GM21825 (cell line): ENCODE measurements around the gene URI1.
"Not testable (repeated sequence)": the region's sequence is repeated elsewhere in the genome, so short reads cannot be mapped to it uniquely, and the experiment has no call there.

Experiments
- ATAC-seq: cut with Tn5 transposase; IDR thresholded peaks from one replicate; pipeline ENCODE4 v1.9.1; 2021; ENCODE audit warnings: mild to moderate bottlenecking, moderate library complexity; ENCODE audit not compliant: unreplicated experiment

The URI1 gene

DNA sequence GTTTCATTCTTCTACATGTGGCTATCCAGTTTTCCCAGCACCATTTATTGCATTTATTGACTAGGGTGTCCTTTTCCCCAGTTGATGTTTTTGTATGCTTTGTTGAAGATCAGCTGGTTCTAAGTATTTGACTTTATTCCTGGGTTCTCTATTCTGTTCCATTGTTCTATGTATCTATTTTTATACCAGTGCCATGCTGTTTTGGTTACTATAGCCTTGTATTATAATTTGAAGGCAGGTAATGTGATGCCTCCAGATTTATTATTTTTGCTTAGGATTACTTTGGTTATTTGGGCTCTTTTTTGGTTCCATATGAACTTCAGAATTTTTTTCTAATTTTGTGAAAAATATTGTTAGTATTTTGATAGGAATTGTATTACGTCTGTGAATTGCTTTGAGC, 80.6 kb downstream of the URI1 start:
- no peak for ATAC-seq

- no peak for ATAC-seq
Observed at GRCh38 chr19:30023330-30023729, 81.3 kb downstream of the URI1 start.

GRCh38 chr19:30024091-30024490, 82.1 kb downstream of the URI1 start:
- ATAC-seq: no peak

DNA sequence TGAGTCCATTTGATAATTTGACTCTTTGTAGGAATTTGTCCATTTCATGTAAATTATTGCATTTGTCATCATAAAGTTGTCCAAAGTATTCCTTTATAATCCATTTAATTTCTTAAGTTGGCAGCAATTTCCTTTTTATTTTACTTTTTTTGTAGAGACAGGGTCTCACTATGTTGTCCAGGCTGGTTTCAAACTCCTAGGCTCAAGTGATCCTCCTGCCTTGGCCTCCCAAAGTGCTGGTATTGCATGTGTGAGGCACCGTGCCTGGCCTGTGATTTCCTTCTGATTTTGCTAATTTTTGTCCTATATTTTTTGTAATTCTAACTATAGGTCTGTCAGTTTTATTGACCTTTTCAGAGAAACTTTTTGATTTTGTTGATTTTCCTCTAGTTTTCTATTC, 84.9 kb downstream of the URI1 start:
- no peak for ATAC-seq

- ATAC-seq: no peak
Observed at GRCh38 chr19:30028118-30028991, 86.3 kb downstream of the URI1 start.

DNA sequence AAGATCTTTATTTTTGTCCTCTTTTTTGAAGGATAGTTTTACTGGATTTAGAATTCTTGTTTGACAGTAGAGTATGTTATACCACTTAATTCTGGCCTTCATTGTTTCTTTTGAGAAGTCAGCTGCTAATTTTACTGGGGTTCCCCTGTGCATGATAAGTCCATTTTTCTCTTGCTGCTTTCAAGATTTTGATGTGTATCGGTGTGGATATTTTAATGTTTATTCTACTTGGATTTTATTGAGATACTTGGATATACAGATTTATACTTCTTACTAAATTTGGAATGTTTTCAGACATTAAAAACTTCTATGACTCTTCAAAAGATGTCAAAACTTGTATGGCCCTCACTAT, 86.9 kb downstream of the URI1 start:
- ATAC-seq: no peak

GRCh38 chr19:30029721-30030510, 87.9 kb downstream of the URI1 start:
- ATAC-seq: peak; percentile 80

DNA sequence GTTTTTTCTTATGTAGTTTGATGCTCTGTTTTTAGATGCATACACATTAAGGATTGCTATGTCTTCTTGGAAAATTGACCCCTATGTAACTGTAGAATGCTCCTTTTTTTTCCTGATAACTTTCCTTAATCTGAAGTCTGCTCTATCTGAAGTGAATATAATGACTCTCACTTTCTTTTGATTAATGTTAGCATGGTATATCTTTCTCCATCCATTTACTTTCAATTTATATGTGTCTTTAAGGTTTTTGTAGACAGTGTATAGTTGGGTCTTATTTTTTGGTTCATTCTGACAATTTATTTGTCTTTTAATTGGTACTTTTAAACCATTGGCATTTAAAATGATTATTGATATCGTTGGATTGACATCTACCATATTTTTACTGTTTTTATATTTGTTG, 92.3 kb downstream of the URI1 start:
- ATAC-seq: no peak

DNA sequence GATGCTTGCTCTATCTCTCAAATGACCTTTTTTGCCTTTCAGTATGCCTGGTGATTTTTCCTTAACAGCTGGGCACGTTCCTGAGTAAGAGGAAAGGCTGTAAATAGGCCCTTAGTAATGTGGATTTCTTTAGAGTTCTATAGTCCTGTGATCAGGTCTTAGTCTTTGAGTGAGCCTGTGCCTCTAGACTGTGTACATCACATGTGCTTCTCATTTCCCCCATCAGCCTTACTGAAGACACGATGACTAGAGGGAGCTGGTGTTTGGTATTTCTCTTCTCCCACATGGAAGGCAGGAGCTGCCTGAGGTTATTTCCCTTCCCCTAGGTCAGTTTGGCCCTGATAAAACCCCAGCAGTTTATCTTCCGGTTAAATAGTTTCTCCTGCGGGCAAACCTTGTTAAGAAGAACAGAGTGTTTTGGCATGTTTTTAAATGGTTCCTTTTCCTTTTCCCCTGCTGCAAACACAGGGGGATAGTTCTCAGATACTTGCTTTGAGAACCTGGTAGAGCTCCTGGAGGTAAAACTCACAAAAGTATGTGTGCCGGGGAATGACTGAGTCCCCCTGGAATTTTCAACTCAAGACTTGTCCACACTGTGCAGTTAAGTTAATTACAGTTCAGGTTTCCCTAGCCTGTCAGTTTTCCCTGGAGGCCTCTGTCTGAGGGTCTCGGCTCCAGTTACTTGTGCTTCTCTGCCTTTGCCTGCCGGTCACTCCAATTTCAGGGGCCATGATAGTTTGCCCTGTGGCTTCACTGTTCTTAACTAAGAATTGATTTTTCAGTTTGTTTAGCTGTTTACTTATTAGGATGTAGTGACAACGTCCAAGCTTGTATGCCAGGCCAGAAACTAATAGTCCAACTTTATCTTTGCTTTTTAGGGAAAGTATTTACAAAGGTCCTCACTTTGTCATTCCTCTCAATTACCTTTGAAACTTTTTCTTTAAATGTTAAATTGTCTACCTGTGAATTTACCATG, 94.4 kb downstream of the URI1 start:
- no peak for ATAC-seq

GRCh38 chr19:30037835-30038234, 95.8 kb downstream of the URI1 start:
- ATAC-seq: no peak

DNA sequence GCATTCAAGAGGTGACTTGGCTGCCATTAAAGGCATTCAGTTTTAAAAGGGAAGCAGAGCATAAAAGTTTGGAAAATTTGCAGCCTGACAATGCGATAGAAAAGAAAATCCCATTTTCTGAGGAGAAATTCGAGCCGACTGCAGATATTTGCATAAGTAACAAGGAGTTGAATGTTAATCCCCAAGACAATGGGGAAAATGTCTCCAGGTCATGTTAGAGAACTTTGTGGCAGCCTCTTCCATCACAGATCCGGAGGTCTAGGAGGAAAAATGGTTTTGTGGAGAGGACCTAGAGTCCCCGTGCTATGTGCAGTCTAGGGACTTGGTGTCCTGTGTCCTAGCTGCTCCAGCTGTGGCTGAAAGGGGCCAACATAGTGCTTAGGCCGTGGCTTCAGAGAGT, 99.9 kb downstream of the URI1 start:
- ATAC-seq: not testable (repeated sequence)

DNA sequence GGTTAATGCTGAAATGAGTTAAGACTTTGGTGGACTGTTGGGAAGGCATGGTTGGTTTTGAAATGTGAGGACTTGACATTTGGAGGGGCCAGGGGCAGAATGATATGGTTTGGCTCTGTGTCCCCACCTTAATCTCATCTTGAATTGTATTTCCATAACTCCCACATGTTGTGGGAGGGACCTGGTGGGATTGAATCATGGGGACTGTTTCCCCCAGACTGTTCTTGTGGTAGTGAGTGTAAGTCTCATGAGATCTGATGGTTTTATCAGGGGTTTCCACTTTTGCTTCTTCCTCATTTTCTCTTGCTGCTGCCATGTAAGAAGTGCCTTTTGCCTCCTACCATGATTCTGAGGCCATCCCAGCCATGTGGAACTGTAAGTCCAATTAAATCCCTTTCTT, 101.0 kb downstream of the URI1 start:
- not testable (repeated sequence) for ATAC-seq

DNA sequence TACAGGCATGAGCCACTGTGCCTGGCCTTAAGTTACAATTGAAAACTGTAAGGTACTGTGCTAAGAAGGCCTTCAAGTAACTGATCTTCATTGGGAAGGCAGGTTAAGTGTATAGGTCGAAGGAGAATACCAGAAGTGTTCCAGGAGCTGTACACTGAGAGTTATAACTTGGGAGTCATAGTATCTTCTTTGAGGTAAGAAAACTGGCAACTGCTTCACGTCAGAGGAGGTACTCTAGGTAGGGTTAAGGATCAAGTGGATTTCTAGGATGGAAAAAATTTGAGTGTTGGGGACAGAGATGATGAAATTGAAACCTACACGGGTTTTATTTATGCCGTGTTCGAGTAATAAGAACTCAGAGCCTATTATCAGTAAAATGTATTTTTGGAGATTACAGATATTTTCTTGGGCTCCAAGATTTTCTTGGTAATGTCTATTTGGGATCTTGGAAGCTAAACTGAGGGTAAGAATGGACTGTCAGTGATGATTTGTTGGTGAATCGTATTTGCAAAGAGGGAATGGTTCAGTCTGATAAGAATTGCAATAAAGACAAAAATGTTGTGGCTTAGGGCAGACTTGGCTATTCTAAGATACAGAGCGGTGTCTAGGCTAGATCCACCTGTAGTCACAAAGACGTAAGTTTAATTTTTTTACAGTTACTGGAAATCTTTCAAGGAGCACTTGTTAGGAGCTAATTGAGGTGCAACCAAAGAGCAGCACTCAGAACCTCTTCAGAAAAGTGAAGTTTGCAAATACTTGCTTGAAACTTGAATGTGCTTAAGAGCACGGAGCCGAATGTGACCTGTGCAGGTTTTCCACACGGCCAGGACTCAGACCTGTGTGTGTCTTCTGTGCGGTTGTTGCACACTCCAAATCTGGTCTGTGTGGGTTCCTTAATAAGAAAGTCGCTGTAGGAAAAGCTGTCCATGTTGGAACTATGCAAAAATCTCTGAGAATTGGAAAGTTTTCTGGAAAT, 102.5 kb downstream of the URI1 start:
- no peak for ATAC-seq

- peak; percentile 58 for ATAC-seq
Observed at GRCh38 chr19:30046522-30046921, 104.5 kb downstream of the URI1 start.

DNA sequence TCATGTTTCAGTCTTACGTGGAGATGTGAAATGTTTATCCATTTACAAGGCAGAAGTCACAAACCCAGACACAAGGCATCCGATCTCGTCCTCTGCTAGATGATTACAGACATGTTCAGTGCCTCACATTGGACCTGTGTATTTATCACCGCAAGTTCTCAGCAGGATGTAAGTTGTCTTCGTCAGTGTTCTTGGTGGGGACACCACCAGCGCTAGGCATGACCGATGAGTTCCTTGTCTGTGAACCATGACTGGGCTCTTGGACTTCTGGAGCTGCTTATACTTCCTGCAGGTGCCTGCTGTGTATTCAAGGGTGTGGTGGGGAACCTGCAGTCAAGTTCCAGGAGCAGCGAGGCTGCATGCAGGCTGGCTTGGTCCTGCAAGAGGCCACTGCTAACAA, 105.4 kb downstream of the URI1 start:
- ATAC-seq: no peak

DNA sequence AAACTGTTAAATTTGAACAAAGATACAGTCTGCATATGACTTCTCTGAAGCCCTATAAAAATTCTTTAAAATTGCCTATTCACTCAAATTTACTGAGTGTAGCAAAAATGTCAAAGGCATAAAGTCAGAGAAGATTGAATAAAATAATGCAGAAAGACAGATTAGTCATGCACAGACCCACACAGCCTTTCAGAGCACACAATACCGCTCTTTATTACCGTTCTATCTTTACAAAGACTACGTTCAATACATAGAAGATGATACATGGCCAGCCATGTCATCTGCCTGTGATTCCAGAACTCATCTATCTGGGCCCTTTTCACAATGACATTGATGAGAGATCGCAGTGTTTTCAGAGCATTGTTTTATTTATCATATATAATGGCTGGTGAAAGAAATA, 107.2 kb downstream of the URI1 start:
- ATAC-seq: no peak

- ATAC-seq: no peak
Observed at GRCh38 chr19:30049846-30050667, 108.0 kb downstream of the URI1 start.

DNA sequence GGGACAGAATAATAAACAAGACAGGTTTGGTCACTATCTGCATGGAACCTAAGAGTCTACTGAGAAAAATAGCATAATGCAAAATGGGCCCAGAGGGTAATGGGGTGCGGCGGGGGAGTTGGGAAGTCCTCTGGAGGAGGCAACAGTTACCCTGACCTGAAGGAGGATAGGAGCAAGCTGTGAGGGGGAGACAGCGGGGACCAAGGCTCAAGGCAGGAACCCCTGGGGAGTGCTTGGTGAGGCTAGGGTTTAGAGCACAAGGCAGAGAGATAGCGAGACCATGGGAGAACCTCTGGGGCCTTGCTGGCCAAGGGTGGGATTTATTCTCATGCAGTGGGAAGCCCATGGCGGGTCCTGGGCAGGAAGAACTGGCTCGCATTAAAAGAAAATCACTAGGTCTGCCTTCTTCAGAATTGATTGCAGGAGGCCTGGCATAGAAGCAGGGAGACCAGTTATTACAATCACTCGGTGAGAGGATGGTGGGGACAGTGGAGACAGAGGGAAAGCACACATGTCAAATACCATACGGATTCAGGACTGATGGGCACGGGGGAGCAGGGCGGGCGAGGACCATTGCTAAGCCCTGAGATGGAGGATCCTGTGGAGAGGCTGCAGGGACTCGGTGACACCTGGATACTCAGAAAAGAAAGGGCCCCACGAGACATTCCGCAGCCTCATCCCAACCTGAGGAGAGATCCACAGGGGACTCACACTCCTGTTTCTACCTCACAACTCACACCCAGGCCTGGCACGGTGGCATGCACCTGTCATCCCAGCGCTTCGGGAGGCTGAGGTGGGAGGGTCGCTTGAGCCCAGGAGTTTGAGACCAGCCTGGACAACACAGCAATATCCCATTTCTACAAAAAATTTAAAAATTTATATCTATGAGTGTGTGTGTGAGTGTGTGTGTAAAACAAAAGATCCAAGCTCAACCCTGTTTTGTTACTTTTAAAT, 110.4 kb downstream of the URI1 start:
- ATAC-seq: no peak
